H1 (cell line): ENCODE measurements around the gene SOX13. TPM values are rescaled to one million over a fixed set of nuclear protein-coding genes. Genes with fewer than 3 reads are reported as not detected.

Experiments
- CTCF ChIA-PET: fragments of 300-600 bp; sonication (Branson Sonifier 250); formaldehyde crosslinking; loops from one replicate; lab custom pipeline; 2021; ENCODE audit not compliant: partially characterized antibody; lab: Charles Lee
- POLR2A ChIA-PET: fragments of 300-600 bp; sonication (Branson Sonifier 250); formaldehyde crosslinking; loops from one replicate; lab custom pipeline; 2021; ENCODE audit warnings: inconsistent platforms; ENCODE audit not compliant: partially characterized antibody; lab: Charles Lee
- DNase-seq, 2 experiments: peaks; one replicate each; pipeline versions ENCODE4 v3.0.0 to v3.0.0-alpha.2; 2010 to 2022; ENCODE audit warnings: low spot score in 2 of 2, low read depth in 1 of 2, mixed read lengths in 1 of 2
- FAIRE-seq: peaks from 2 replicates; lab custom pipeline; 2011; peaks lifted over from hg19 to GRCh38; lab: Jason Lieb, UNC
- H2AFZ ChIP-seq: 2 replicates; pipeline ENCODE4 v1.8.1; 2012; ENCODE audit warnings: low read length, inconsistent platforms
- H2AK5ac ChIP-seq: 2 replicates; pipeline ENCODE4 v1.6.1; 2013; ENCODE audit warnings: low read depth, low read length
- H2BK120ac ChIP-seq: replicated peaks from 2 replicates; pipeline ENCODE3; 2013; ENCODE audit warnings: low read depth, low read length, inconsistent platforms
- H2BK12ac ChIP-seq: 2 replicates; pipeline ENCODE4 v1.6.1; 2013; ENCODE audit warnings: low read depth, low read length
- H2BK15ac ChIP-seq: 2 replicates; pipeline ENCODE4 v1.6.1; 2013; ENCODE audit warnings: low read length
- H2BK20ac ChIP-seq: 2 replicates; pipeline ENCODE4 v1.6.1; 2013; ENCODE audit warnings: low read length
- H2BK5ac ChIP-seq: 2 replicates; pipeline ENCODE4 v1.6.1; 2013; ENCODE audit warnings: low read depth, low read length
- H3K14ac ChIP-seq: 2 replicates; pipeline ENCODE4 v1.6.1; 2013; ENCODE audit warnings: inconsistent platforms; ENCODE audit not compliant: insufficient read length
- H3K18ac ChIP-seq: 2 replicates; pipeline ENCODE4 v1.6.1; 2013; ENCODE audit warnings: low read length; ENCODE audit errors: extremely low read depth
- H3K23ac ChIP-seq: 2 replicates; pipeline ENCODE4 v1.6.1; 2013; ENCODE audit warnings: inconsistent platforms; ENCODE audit not compliant: insufficient read length
- H3K23me2 ChIP-seq: 2 replicates; pipeline ENCODE4 v1.6.1; 2013; ENCODE audit warnings: low read depth, low read length
- H3K27ac ChIP-seq: 2 replicates; pipeline ENCODE4 v1.6.1; 2011; ENCODE audit warnings: low read depth, low read length, inconsistent platforms
- H3K27me3 ChIP-seq, 4 experiments: replicated peaks in 1 of 4; 1 replicate in 1 of 4; 2 replicates in 3 of 4; pipeline versions ENCODE4 v1.6.1 to v1.8.1; 2011 to 2013; ENCODE audit warnings: low read length in 3 of 4, mild to moderate bottlenecking in 3 of 4, inconsistent platforms in 2 of 4, mixed read lengths in 2 of 4, moderate library complexity in 1 of 4; ENCODE audit not compliant: control insufficient read depth in 3 of 4, insufficient read depth in 3 of 4; ENCODE audit errors: extremely low read depth in 1 of 4
- H3K36me3 ChIP-seq, 4 experiments: 2 replicates each; pipeline versions ENCODE4 v1.6.1 to v1.8.1; 2011 to 2013; ENCODE audit warnings: mild to moderate bottlenecking in 4 of 4, low read length in 3 of 4, moderate library complexity in 2 of 4, control low read depth in 1 of 4, inconsistent platforms in 1 of 4; ENCODE audit not compliant: insufficient read depth in 4 of 4, control insufficient read depth in 2 of 4
- H3K4ac ChIP-seq: replicated peaks from 2 replicates; pipeline ENCODE3; 2013; ENCODE audit warnings: low read length, low read depth, mixed read lengths, inconsistent platforms; ENCODE audit not compliant: insufficient read length
- H3K4me1 ChIP-seq, 4 experiments: replicated peaks in 1 of 4; 1 replicate in 1 of 4; 2 replicates in 3 of 4; pipeline versions ENCODE4 v1.6.1 to v1.8.1; 2011 to 2013; ENCODE audit warnings: low read length in 3 of 4, inconsistent platforms in 2 of 4, mixed read lengths in 1 of 4; ENCODE audit not compliant: insufficient read depth in 4 of 4, control insufficient read depth in 3 of 4
- H3K4me2 ChIP-seq, 2 experiments: 2 replicates each; pipeline versions ENCODE4 v1.6.1 to v1.8.1; 2011 to 2013; ENCODE audit warnings: low read depth in 2 of 2, low read length in 2 of 2, control low read depth in 1 of 2, inconsistent platforms in 1 of 2, mild to moderate bottlenecking in 1 of 2; ENCODE audit not compliant: insufficient read depth in 1 of 2
- H3K4me3 ChIP-seq, 4 experiments: fragments of 200-600, 300-600 bp in 1 of 4; sonication (generic), shearing (Covaris generic), sonication (Bioruptor Twin) in 1 of 4; 2 replicates each; pipeline versions ENCODE4 v1.5.1 to v1.8.1; 2011 to 2016; ENCODE audit warnings: low read length in 4 of 4, low read depth in 3 of 4, control low read depth in 2 of 4, inconsistent platforms in 2 of 4, mild to moderate bottlenecking in 2 of 4, mixed read lengths in 1 of 4, moderate library complexity in 1 of 4; ENCODE audit not compliant: insufficient read depth in 2 of 4; ENCODE audit errors: extremely low read depth in 1 of 4
- H3K56ac ChIP-seq: replicated peaks from 2 replicates; pipeline ENCODE3; 2013; ENCODE audit warnings: low read depth, mild to moderate bottlenecking, mixed read lengths, low read length, inconsistent platforms; ENCODE audit not compliant: insufficient read length
- H3K79me1 ChIP-seq: 2 replicates; pipeline ENCODE4 v1.6.1; 2013; ENCODE audit warnings: low read depth, low read length, control low read depth
- H3K79me2 ChIP-seq, 2 experiments: 2 replicates each; pipeline versions ENCODE4 v1.6.1 to v1.8.1; 2012 to 2013; ENCODE audit warnings: low read length in 2 of 2, mild to moderate bottlenecking in 2 of 2, inconsistent platforms in 1 of 2; ENCODE audit not compliant: insufficient read depth in 2 of 2, control insufficient read depth in 1 of 2
- H3K9ac ChIP-seq, 4 experiments: replicated peaks in 1 of 4; 1 replicate in 1 of 4; 2 replicates in 3 of 4; pipeline versions ENCODE4 v1.6.1 to v1.8.1; 2011 to 2013; ENCODE audit warnings: low read depth in 3 of 4, low read length in 3 of 4, control low read depth in 2 of 4, mild to moderate bottlenecking in 2 of 4, moderate library complexity in 2 of 4, inconsistent platforms in 1 of 4; ENCODE audit errors: extremely low read depth in 1 of 4
- H3K9me3 ChIP-seq, 2 experiments: 2 replicates each; pipeline versions ENCODE4 v1.6.1 to v1.8.1; 2012 to 2013; ENCODE audit warnings: mild to moderate bottlenecking in 2 of 2, moderate library complexity in 2 of 2, control low read depth in 1 of 2, inconsistent platforms in 1 of 2, low read depth in 1 of 2, low read length in 1 of 2, mixed read lengths in 1 of 2; ENCODE audit not compliant: insufficient read depth in 2 of 2
- H4K20me1 ChIP-seq, 2 experiments: replicated peaks in 1 of 2; 2 replicates each; pipeline versions ENCODE3 to v1.8.1; 2011 to 2013; ENCODE audit warnings: inconsistent platforms in 2 of 2, low read length in 2 of 2, mild to moderate bottlenecking in 1 of 2; ENCODE audit not compliant: insufficient read depth in 2 of 2, control insufficient read depth in 1 of 2
- H4K5ac ChIP-seq: 2 replicates; pipeline ENCODE4 v1.6.1; 2013; ENCODE audit warnings: low read length, low read depth, mixed read lengths, inconsistent platforms; ENCODE audit not compliant: insufficient read length
- H4K8ac ChIP-seq: 2 replicates; pipeline ENCODE4 v1.8.0; 2013; ENCODE audit warnings: mild to moderate bottlenecking, moderate library complexity, low read length, inconsistent platforms; ENCODE audit not compliant: insufficient read depth; ENCODE audit errors: extremely low read depth
- H4K91ac ChIP-seq: replicated peaks from 2 replicates; pipeline ENCODE3; 2013; ENCODE audit warnings: low read length, mixed read lengths, inconsistent platforms; ENCODE audit not compliant: insufficient read length
- BCL11A ChIP-seq, 2 experiments: IDR thresholded peaks; one replicate each; pipeline ENCODE4 v1.6.1; 2011; ENCODE audit warnings: low read depth in 2 of 2, low read length in 2 of 2, mild to moderate bottlenecking in 2 of 2
- CREB1 ChIP-seq: IDR thresholded peaks from 2 replicates; pipeline ENCODE4 v1.6.1; 2012; ENCODE audit warnings: inconsistent platforms
- CTBP2 ChIP-seq: IDR thresholded peaks from 2 replicates; pipeline ENCODE4 v1.7.0; 2011; ENCODE audit warnings: borderline replicate concordance, mild to moderate bottlenecking, moderate library complexity, mixed read lengths, low read length; ENCODE audit not compliant: insufficient read depth, insufficient read length
- E2F6 ChIP-seq: IDR thresholded peaks from 2 replicates; pipeline ENCODE4 v1.6.1; 2012; ENCODE audit warnings: inconsistent platforms
- EZH2 ChIP-seq: fragments of 200-600 bp; sonication (generic); IDR thresholded peaks from 2 replicates; pipeline ENCODE4 v1.7.1; 2012; ENCODE audit warnings: low read depth, mild to moderate bottlenecking, moderate library complexity, low read length, inconsistent platforms; ENCODE audit not compliant: severe bottlenecking
- FOSL1 ChIP-seq: IDR thresholded peaks from 2 replicates; pipeline ENCODE4 v1.6.1; 2011; ENCODE audit warnings: mild to moderate bottlenecking, low read depth, low read length, moderate library complexity; ENCODE audit not compliant: insufficient read depth
- KDM5A ChIP-seq: fragments of 200-600 bp; IDR thresholded peaks from 2 replicates; pipeline ENCODE4 v1.7.1; 2012; ENCODE audit warnings: mild to moderate bottlenecking, low read length, inconsistent platforms, mixed read lengths
- POU5F1 ChIP-seq: IDR thresholded peaks from 2 replicates; pipeline ENCODE4 v1.6.1; 2011; ENCODE audit warnings: low read depth, mild to moderate bottlenecking, low read length, moderate library complexity
- RAD21 ChIP-seq, 2 experiments: IDR thresholded peaks in 1 of 2; conservative IDR thresholded peaks in 1 of 2; 2 replicates each; pipeline ENCODE4 v1.6.1; 2011; ENCODE audit warnings: low read depth in 2 of 2, low read length in 2 of 2, improper control_type of control experiment in 1 of 2, inconsistent platforms in 1 of 2, mild to moderate bottlenecking in 1 of 2, moderate library complexity in 1 of 2
- SP2 ChIP-seq: IDR thresholded peaks from 2 replicates; pipeline ENCODE4 v1.6.1; 2012; ENCODE audit warnings: mild to moderate bottlenecking, low read length, inconsistent platforms
- USF2 ChIP-seq: IDR thresholded peaks from 2 replicates; pipeline ENCODE4 v1.6.1; 2011; ENCODE audit warnings: low read length, improper control_type of control experiment
- ZNF274 ChIP-seq: IDR thresholded peaks from 2 replicates; pipeline ENCODE4 v1.7.0; 2012; ENCODE audit warnings: low read length, borderline replicate concordance; ENCODE audit errors: extremely low read depth
- WGBS, 2 experiments: shearing (Covaris generic) in 1 of 2; methylation state at CpG; one replicate each; pipeline versions ENCODE4 v1.1.6 to v1.1.7; 2013 to 2015; ENCODE audit warnings: low lambda C conversion rate in 2 of 2, mixed read lengths in 2 of 2, inconsistent platforms in 1 of 2, low coverage in 1 of 2, missing lambda C conversion rate in 1 of 2; ENCODE audit not compliant: insufficient replicate concordance in 2 of 2, insufficient coverage in 1 of 2, insufficient read length in 1 of 2; ENCODE audit errors: extremely low coverage in 1 of 2, missing lambda C conversion rate in 1 of 2; 5-methylcytosine and 5-hydroxymethylcytosine counted together
- polyA plus RNA-seq, 7 experiments: library from polyadenylated mRNA; depleted of rRNA in 3 of 7; stranded (reverse) in 5 of 7; unstranded in 2 of 7; fragments of >200 nt in 5 of 7; fragments of 200-250 nt in 2 of 7; gene quantifications; 1 replicate in 5 of 7; 2 replicates in 1 of 7; 4 replicates in 1 of 7; pipeline versions ENCODE4 v1.2.1 to v1.2.3, GENCODE V29; 2011 to 2013; ENCODE audit warnings: missing spikeins in 2 of 7, mixed read lengths in 2 of 7
- total RNA-seq: library from RNA; stranded (reverse); fragmentation: NEBNext Ultra II Directional; extraction: Animal tissue kit (Norgen Biotek cat#: 25700); gene quantifications from 2 replicates; pipeline ENCODE4 v1.2.1, GENCODE V29; 2021

Gene SOX13
- total and polyA plus RNA-seq, 2 of the 8 experiments (the other 6 are each of a cell fraction or from before 2014, with no cell fraction given) = 113 to 173 TPM

GRCh38 chr1:204033306-204033705 is 39.6 kb upstream of the SOX13 start:
- H2BK15ac ChIP-seq = no peak overlapping the region
- WGBS, 2 experiments = 81% methylated on average over 1 of the region's 1 CpG; no CpG with 5 or more reads in 1 of the 2 experiments
- H3K23me2 ChIP-seq = no peaks in the 10 kb centered on the region
- no peaks in the 10 kb centered on the region for H3K9me3 ChIP-seq
- no peak overlapping the region for H3K27ac ChIP-seq
- no peak overlapping the region for H2BK20ac ChIP-seq
- H2AFZ ChIP-seq = no peak overlapping the region
- POLR2A ChIA-PET = interaction anchor here (1.2 kb wide), 1 partner anchor 8 kb away, joined by 3 read pairs; no protein-coding TSS in a partner anchor
- no peak overlapping the region for H3K56ac ChIP-seq
- no peak overlapping the region for H4K91ac ChIP-seq
- H3K9ac ChIP-seq = no peak overlapping the region
- H3K23ac ChIP-seq = no peak overlapping the region
- no peak for FAIRE-seq
- H3K4me2 ChIP-seq = no peak overlapping the region
- H3K4me3 ChIP-seq = no peak overlapping the region
- no peak overlapping the region for H3K14ac ChIP-seq
- TF ChIP-seq CTBP2 (no peak), FOSL1 (no peak), RAD21 (IDR thresholded peaks at IDR 0.05 in 1 of 2, conservative IDR thresholded peaks at IDR 0.05 in 1 of 2; ENCODE audit: low read depth in 2 of 2, low read length in 2 of 2) (no peak), POU5F1 (no peak), CREB1 (no peak), USF2 (no peak), SP2 (no peak), ZNF274 (no peak), BCL11A (IDR thresholded peaks at IDR 0.05; ENCODE audit: low read depth in 2 of 2, low read length in 2 of 2) (no peak), KDM5A (no peak), E2F6 (no peak), EZH2 (no peak)
- H3K18ac ChIP-seq = no peak overlapping the region
- H4K8ac ChIP-seq = no peak overlapping the region
- no peak overlapping the region for H2BK5ac ChIP-seq
- H4K5ac ChIP-seq = no peak overlapping the region
- no peaks in the 10 kb centered on the region for H3K79me2 ChIP-seq
- no peak overlapping the region for H2BK12ac ChIP-seq
- H2AK5ac ChIP-seq = no peak overlapping the region
- H3K4ac ChIP-seq = no peak overlapping the region
- no peak for DNase-seq
- no peaks in the 10 kb centered on the region for H3K36me3 ChIP-seq
- no peaks in the 10 kb centered on the region for H3K27me3 ChIP-seq
- no peaks in the 10 kb centered on the region for H4K20me1 ChIP-seq
- CTCF ChIA-PET = interaction anchor here (0.6 to 1.6 kb wide), 10 partner anchors 11 to 162 kb away, joined by 3 to 5 read pairs (median 3); no protein-coding TSS in a partner anchor
- no peaks in the 10 kb centered on the region for H3K79me1 ChIP-seq
- H2BK120ac ChIP-seq = no peak overlapping the region
- peaks cover 0 to 13% (median 3%) of the 10 kb centered on the region in 4 experiments; a peak in 6 of 7 replicates for H3K4me1 ChIP-seq
